ENCODE results near the gene SARDH.
"Not testable (repeated sequence)": the region's sequence is repeated elsewhere in the genome, so short reads cannot be mapped to it uniquely, and the experiment has no call there.

SARDH gene

DNA sequence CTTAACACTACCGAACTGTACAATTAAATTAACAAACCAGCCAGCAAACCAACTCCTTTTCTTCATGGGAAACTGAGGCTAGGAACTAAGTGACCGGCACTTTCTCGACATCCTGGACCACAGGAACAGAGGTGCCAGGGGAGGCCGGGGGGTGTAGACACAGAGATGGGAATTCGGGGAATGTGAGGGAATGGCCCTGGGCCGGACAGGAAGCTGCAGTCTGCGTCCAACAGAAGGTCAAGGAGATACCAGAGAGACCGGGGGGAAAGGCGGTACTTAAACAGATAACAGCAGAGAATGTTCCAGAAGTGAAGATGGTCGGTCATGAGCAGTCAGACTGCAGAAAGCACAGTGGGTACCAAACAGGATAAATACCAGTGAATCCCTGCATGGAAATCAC lies 61.7 kb downstream of the SARDH start:
- in situ Hi-C loops (cut with HindIII; ENCODE audit: low sequenced_read_pairs): no loop called here

DNA sequence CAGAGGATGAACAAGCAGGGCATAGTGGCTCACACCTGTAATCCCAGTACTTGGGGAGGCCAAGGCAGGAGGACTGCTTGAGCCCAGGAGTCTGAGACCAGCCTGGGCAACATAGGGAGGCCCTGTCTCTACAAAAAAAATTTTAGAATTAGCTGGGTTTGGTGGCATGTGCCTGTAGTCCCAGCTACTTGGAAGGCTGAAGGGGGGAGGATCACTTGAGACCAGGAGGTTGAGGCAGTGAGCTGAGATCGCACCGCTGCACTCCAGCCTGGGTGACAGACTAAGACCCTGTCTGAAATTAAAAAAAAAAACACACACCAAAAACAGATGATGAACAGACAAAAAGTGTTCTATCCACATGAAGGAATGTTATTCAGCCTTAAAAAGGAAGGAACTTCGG lies 62.4 kb downstream of the SARDH start:
- in situ Hi-C loops (cut with HindIII; ENCODE audit: low sequenced_read_pairs): not testable (repeated sequence)

DNA sequence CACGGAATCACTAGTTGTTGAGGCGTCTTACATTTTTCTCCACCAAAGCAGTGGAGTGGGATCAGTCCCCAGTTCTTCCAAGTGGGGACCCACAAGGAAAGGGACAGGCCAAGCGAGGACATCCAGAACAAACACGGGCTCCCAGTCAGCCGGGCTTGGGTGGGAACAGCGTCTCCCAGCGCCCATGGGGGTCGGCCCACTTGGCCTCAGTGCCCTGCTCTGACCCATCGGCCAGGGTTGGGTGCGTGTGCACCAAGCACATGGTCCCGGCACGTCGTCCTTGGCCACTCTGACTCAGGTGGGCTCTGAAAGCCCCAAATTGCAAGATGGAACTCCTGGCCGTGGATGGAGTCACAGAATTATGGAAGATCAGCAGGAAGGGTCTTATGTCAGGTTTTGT lies 64.1 kb downstream of the SARDH start:
- in situ Hi-C loops (cut with HindIII; ENCODE audit: low sequenced_read_pairs): loop anchor here (25.0 kb wide), 1 partner anchor 112 kb away; no protein-coding TSS in a partner anchor

- in situ Hi-C loops (cut with HindIII; ENCODE audit: low sequenced_read_pairs): loop anchor here (25.0 kb wide), 1 partner anchor 111 kb away; no protein-coding TSS in a partner anchor
Measured at GRCh38 chr9:133673258-133673655, 64.9 kb downstream of the SARDH start.

DNA sequence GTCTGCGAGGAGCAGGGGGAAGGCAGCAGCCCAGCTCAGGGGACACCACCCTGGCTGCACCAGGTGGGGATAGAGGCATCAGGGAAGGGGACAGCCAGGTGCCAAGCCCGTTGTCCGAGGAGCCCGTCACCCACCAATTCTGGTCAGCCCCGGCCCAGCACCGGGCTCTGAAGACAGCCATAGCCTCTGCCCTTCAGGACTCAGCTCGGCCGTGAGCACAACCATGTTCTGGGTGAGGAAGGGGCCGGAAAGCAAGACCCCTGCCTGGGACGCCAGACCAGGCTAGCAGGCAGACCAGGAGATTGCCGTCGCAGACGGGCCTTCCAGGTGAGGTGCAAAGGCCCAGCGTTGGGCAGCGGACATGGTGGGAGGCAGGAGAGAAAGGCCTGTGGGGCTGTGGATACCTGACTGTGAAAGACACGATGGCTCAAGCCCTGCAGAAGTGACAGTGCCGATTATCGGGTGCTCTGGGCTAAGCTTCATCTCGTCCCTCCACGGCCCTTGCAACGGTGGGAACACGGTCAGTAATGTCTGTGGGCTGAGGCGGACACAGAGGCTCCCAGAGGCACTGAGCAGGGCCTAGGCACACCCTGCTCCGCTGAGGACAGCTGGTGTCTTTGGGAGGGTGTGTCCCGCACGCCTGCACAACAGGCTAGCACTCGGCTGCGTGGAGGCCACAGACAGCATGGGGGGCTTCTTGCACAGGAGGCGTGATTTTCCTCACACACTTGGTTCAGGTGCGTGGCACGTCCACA lies 65.5 kb downstream of the SARDH start:
- in situ Hi-C loops (cut with HindIII; ENCODE audit: low sequenced_read_pairs): loop anchor here (25.0 kb wide), 1 partner anchor 110 kb away; no protein-coding TSS in a partner anchor

DNA sequence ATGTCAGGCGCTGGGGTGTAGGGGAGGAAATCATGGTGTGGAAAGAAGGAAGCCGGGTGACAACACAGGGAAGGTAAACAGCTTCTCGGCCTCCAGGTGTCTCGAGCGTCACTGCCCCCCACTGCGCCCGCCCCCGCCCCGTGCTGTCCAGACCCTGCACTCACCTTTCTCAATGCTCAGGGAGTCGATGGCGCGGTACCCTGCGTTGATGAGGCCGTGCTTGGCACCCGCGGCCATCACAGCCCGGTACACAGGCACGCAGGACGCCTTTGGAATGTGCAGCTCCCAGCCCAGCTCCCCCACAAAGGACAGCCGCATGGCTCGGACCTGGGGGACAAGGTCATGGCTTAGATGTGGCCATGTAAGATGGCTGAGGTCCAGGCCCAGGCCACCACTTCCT lies 66.8 kb downstream of the SARDH start:
- in situ Hi-C loops (cut with HindIII; ENCODE audit: low sequenced_read_pairs): loop anchor here (25.0 kb wide), 1 partner anchor 109 kb away; no protein-coding TSS in a partner anchor

DNA sequence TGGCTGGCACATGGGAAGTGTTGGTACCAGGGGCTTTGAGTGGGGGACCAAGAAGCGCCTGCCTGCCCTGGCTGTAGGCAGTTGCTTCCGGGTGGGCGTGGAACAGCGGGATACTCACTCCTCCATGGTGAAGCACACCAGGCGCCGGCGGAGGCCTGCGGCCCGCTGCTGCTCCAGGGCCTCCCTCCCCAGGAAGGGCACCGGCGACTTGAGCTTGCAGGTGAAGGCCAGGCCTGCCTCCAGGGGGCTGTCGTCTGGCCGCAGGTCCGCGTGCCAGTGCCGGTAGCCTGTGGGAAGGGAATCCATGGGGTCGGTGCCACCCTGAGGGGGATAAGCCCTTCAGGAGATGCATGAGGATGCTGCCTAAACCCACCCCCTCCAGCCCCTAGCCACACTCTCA lies 67.7 kb downstream of the SARDH start:
- in situ Hi-C loops (cut with HindIII; ENCODE audit: low sequenced_read_pairs): loop anchor here (25.0 kb wide), 1 partner anchor 108 kb away; no protein-coding TSS in a partner anchor

DNA sequence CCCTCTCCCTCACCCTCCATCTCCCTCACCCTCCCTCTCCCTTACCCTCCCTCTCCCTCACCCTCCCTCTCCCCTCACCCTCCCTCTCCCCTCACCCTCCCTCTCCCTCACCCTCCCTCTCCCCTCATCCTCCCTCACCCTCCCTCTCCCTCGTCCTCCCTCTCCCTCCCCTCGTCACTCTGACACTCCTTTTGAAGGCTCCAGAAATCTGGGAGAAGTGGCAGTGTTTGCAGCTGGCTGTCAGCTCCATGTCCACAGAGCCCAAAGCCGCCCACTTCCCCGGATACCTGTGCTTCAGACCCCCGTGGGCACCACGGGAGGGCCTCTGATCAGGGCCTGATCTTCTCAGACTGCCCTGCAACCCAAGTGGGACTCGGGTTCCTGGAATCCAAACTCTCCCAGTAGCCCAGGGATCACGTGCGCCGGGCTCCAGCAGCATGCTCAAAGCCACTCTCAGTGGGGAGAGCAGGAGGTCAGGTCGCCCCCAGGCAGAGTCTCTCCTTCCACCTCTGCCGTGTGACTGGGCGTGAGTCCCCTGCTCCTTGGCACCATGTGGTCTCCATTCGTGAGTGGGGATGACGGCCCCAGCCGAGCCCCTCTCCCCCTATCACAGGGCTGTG lies 68.9 kb downstream of the SARDH start:
- in situ Hi-C loops (cut with HindIII; ENCODE audit: low sequenced_read_pairs): loop anchor here (25.0 kb wide), 1 partner anchor 107 kb away; no protein-coding TSS in a partner anchor

GRCh38 chr9:133667759-133668450 lies 70.2 kb downstream of the SARDH start:
- in situ Hi-C loops (cut with HindIII; ENCODE audit: low sequenced_read_pairs): loop anchor here (25.0 kb wide), 1 partner anchor 106 kb away; no protein-coding TSS in a partner anchor

DNA sequence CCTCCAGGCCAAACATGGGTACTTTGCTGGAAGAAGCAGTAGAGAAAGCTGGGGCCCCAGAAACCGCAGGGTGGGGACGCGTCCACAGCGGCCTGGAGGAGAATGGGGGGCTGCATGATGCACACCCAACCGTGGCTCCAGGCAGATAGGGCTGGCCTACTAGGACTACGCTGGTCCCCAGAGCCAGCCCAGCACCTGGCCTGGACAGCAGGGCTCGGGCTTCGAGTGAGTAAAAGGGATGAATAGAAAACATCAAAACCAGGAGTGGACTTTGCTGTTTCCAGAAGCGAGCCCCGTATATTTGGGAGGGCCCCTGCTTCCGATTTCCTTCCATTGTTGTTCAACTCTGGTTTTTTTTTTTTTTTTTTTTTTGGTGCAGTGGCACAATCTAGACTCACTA lies 71.3 kb downstream of the SARDH start:
- in situ Hi-C loops (cut with HindIII; ENCODE audit: low sequenced_read_pairs): loop anchor here (25.0 kb wide), 1 partner anchor 105 kb away; no protein-coding TSS in a partner anchor

DNA sequence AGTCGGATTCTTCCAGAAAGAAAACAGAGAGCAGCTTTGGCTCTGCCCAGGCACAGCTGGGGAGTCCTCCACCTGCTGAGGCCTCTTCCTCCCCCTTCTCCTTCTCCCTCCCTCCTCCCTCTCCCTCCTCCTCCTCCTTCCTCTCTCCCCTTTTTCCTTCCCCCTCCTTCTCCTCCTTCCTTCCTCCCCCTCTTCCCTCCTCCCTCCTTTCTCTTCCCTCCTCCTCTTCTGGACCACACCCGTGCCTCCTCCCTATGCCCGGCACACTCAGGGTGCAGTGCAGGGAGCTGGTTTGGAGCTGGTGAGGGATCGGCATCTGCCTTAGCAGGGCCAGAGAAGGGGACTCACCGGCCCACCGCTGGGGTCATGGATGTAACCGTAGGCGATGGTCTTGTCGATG lies 71.8 kb downstream of the SARDH start:
- in situ Hi-C loops (cut with HindIII; ENCODE audit: low sequenced_read_pairs): loop anchor here (25.0 kb wide), 1 partner anchor 104 kb away; no protein-coding TSS in a partner anchor

- in situ Hi-C loops (cut with HindIII; ENCODE audit: low sequenced_read_pairs): loop anchor here (25.0 kb wide), 1 partner anchor 103 kb away; no protein-coding TSS in a partner anchor
Measured at GRCh38 chr9:133665535-133665934, 72.6 kb downstream of the SARDH start.

DNA sequence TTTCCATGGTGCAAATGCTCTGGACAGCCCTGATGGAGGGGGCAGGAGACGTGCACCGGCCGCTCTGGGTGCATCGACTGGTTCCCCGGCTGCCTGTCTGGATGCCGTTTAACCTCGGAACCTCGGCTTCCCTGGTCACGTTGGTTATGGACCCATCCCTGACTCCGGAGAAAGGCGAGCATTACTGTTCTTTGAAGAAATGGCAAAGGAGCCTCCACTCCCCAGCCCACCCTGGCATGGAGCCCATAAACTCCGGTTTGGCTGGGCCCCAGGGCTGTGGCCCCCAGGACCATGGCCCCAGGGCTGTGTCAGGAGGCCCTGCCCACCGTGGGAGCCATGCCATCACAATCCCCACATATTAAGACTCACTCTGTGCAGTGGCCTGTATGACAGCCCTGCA lies 73.1 kb downstream of the SARDH start:
- in situ Hi-C loops (cut with HindIII; ENCODE audit: low sequenced_read_pairs): loop anchor here (25.0 kb wide), 1 partner anchor 103 kb away; no protein-coding TSS in a partner anchor

DNA sequence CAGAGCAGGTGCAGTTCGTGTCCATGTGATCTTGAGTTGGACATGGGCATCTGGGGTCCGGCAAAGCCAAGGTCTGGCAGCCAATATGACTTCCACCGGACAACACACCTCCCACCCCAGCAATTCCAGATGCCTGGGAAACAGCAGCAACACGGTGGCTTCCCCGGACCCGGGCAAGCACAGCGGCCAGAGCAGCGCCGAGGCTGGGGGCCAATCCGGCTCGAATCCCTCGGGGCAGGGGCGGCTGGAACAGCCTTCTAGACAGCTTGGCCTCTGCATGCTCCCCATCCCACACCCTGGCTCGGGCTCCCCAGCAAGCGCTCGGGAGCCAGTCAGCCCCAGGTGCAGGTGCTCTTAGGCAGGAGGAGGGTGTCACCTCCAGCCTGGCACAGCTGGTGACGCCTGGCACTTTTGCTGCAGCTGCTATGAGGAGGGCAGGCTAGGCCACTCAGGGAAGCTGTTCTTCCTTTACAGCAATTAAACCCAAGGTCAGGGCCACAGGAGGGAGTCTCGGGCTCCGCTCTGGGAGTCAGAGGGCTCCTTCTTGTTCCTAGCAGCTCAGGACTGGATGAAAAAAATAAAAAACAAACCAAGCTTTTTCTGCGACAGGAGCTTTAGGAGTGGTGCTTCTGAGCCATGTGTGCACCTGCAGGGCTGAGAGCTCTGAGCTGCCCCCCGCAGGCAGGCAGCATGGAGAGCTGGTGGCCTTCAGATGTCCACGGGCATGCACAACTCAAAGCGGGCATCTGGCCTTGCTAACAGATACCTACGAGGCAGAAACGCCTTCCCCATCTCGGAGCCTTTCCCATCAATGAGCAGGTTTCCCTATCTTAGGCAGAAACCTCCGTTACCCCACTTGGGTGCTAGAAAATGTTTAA lies 73.7 kb downstream of the SARDH start:
- in situ Hi-C loops (cut with HindIII; ENCODE audit: low sequenced_read_pairs): loop anchor here (25.0 kb wide), 1 partner anchor 102 kb away; no protein-coding TSS in a partner anchor

DNA sequence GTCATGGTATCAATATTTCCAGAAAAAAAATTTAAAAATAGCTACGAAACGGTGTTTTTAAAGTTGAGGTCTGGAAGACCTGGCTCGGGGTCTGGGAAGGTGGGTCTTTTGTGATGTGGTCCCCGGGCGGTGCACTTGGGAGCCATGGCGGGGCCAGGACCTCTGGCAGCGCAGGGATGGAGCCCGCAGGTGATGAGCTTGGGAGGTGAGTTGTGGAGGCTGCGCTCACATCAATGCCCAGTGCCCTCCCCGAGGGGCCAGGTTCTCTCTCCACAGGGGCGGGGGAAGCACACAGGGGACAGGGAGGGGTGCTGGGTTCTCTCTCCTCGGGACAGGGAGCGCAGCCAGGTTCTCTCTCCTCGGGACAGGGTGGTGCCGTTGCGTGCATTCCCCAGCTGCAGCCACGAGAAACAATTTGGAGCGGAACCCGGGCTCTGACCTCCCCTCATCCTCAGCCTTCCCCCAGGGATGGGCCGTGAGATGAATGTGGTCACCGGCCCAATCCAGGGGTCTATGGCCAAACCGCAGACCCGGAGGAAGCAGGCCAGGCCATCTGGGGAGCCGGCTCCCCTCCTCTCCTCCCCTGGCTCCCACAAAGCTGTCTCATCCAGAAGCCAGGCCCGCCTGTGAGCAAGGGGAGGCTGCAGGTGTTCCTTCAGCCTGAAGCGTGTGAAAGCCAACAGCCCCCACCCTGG lies 76.2 kb downstream of the SARDH start:
- in situ Hi-C loops (cut with HindIII; ENCODE audit: low sequenced_read_pairs): loop anchor here (25.0 kb wide), 1 partner anchor 100 kb away; no protein-coding TSS in a partner anchor

GRCh38 chr9:133659516-133659915 lies 78.6 kb downstream of the SARDH start:
- in situ Hi-C loops (cut with HindIII; ENCODE audit: low sequenced_read_pairs): loop anchor here (25.0 kb wide), 1 partner anchor 97 kb away; no protein-coding TSS in a partner anchor

DNA sequence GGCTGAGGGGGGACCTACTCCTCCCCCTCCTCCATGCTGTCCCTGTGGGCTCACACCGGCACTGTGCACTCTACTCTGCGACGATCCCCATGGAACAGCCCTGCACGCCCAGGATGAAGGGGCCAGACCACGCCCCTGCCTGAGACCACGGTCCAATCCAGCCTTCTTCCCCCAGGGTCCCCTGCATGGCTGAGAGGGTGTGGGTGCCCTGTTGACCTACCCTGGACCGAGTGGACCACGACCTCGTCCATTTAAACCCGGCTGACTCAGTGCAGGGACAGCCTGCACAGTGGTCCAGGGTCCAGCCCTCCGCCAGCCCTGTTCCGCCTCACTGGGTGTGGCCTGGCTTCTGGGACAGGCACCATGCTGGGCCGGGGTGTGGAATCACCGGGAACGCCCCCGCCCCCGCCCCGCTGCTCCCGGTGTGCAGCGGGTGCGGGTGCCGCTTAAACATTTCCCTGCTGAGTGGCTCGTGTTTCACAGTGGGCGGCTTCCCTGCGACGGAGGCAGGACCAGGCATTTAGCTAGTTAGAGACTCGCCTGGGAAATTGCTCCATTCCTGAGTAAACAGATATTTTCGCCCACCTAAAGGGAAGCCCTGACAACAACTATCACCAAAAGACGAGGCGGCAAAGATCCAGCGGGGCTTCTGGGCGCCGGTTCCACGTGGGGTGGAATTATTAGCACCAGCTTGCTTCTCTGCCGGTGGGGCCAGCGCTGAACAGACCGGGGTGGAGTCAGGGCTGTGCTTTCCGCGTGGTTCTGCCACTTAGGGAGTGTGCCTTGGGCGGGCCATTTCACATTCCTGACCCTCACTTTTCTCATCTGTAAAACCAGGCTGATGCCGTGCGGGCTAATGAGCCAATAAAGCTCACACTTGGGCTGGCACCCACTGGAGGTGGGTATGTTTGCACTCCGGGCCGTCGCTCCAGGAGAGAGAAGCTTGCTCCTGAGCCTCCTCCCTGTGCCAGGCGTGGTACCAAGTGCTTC lies 79.4 kb downstream of the SARDH start:
- in situ Hi-C loops (cut with HindIII; ENCODE audit: low sequenced_read_pairs): loop anchor here (25.0 kb wide), 1 partner anchor 96 kb away; no protein-coding TSS in a partner anchor

GRCh38 chr9:133657120-133657661 lies 81.0 kb downstream of the SARDH start:
- in situ Hi-C loops (cut with HindIII; ENCODE audit: low sequenced_read_pairs): loop anchor here (25.0 kb wide), 1 partner anchor 95 kb away; no protein-coding TSS in a partner anchor
